WTC11 (cell line): ENCODE data around the gene IDH3G. TPM values are rescaled to one million over a fixed set of nuclear protein-coding genes. Genes with fewer than 3 reads are reported as not detected.

ENCODE experiments used
- ATAC-seq: fragments of 200-7000 bp; cut with Tn5 transposase; 2 replicates; pipeline ENCODE4 v1.10.0; 2021; ENCODE audit warnings: mild to moderate bottlenecking, moderate library complexity
- CTCF ChIA-PET: fragments of 300-600 bp; sonication (Branson Sonifier 250); formaldehyde crosslinking; loops from one replicate; lab custom pipeline; 2021; ENCODE audit warnings: antibody characterized with exemption; lab: Charles Lee
- POLR2A ChIA-PET: fragments of 350-600 bp; sonication (Branson Sonifier 250); formaldehyde crosslinking; loops from one replicate; lab custom pipeline; 2021; ENCODE audit warnings: antibody characterized with exemption; lab: Charles Lee
- DNase-seq: peaks from one replicate; pipeline ENCODE4 v3.0.0; 2021; ENCODE audit warnings: low spot score
- H3K27ac Mint-ChIP-seq: 2 replicates; pipeline ENCODE4 v1.8.0; 2021; ENCODE audit warnings: mixed read lengths
- H3K27me3 Mint-ChIP-seq: 2 replicates; pipeline ENCODE4 v1.8.0; 2021; ENCODE audit warnings: low read depth, mild to moderate bottlenecking, moderate library complexity, mixed read lengths
- H3K36me3 Mint-ChIP-seq: 2 replicates; pipeline ENCODE4 v1.8.0; 2021; ENCODE audit warnings: mixed read lengths
- H3K4me1 Mint-ChIP-seq: 2 replicates; pipeline ENCODE4 v1.8.0; 2022; ENCODE audit warnings: mixed read lengths
- H3K4me3 Mint-ChIP-seq: 2 replicates; pipeline ENCODE4 v1.8.0; 2021; ENCODE audit warnings: mild to moderate bottlenecking, moderate library complexity, mixed read lengths
- H3K9me3 Mint-ChIP-seq: 2 replicates; pipeline ENCODE4 v1.8.0; 2021; ENCODE audit warnings: mixed read lengths
- ATF6 ChIP-seq: sonication (generic); formaldehyde crosslinking; IDR thresholded peaks from 2 replicates; pipeline ENCODE4 v1.8.1; 2023; ENCODE audit warnings: mild to moderate bottlenecking, missing genetic modification reagents
- CREM ChIP-seq: sonication (generic); formaldehyde crosslinking; IDR thresholded peaks from 2 replicates; pipeline ENCODE4 v1.8.1; 2022; ENCODE audit warnings: mild to moderate bottlenecking, missing genetic modification reagents, moderate library complexity
- FOXK1 ChIP-seq: sonication (generic); formaldehyde crosslinking; IDR thresholded peaks from 2 replicates; pipeline ENCODE4 v1.8.0; 2022; ENCODE audit warnings: mild to moderate bottlenecking, moderate library complexity, missing genetic modification reagents
- HMGXB4 ChIP-seq: sonication (generic); formaldehyde crosslinking; IDR thresholded peaks from 2 replicates; pipeline ENCODE4 v1.8.1; 2023; ENCODE audit warnings: mild to moderate bottlenecking, moderate library complexity, missing genetic modification reagents
- PREB ChIP-seq: sonication (generic); formaldehyde crosslinking; IDR thresholded peaks from 2 replicates; pipeline ENCODE4 v1.8.1; 2022; ENCODE audit warnings: mild to moderate bottlenecking, missing genetic modification reagents, moderate library complexity, borderline replicate concordance
- SOX15 ChIP-seq: fragments of 250-450 bp; sonication (Bioruptor Pico); IDR thresholded peaks from 2 replicates; pipeline ENCODE4 v1.9.0; 2021; ENCODE audit warnings: mild to moderate bottlenecking
- TCF7 ChIP-seq: sonication (generic); formaldehyde crosslinking; IDR thresholded peaks from 2 replicates; pipeline ENCODE4 v1.8.0; 2022; ENCODE audit warnings: mild to moderate bottlenecking, low read depth, missing genetic modification reagents, moderate library complexity
- TEAD1 ChIP-seq: sonication (generic); formaldehyde crosslinking; IDR thresholded peaks from 2 replicates; pipeline ENCODE4 v1.8.0; 2022; ENCODE audit warnings: mild to moderate bottlenecking, missing genetic modification reagents
- ZNF263 ChIP-seq: sonication (generic); formaldehyde crosslinking; IDR thresholded peaks from 2 replicates; pipeline ENCODE4 v1.8.1; 2022; ENCODE audit warnings: low read depth, mild to moderate bottlenecking, moderate library complexity, missing genetic modification reagents
- total RNA-seq: library from RNA; stranded (reverse); gene quantifications from 3 replicates; pipeline ENCODE4 v1.2.3, GENCODE V29; 2021
- TF ChIP-seq, protein P1 (sequence below): fragments of 250-450 bp; sonication (Bioruptor Pico); IDR thresholded peaks from 2 replicates; pipeline ENCODE4 v1.9.0; 2021; ENCODE audit warnings: moderate library complexity, mild to moderate bottlenecking, inconsistent platforms, borderline replicate concordance
- TF ChIP-seq, protein P2 (sequence below): sonication (generic); formaldehyde crosslinking; IDR thresholded peaks from 2 replicates; pipeline ENCODE4 v1.8.0; 2022; ENCODE audit warnings: mild to moderate bottlenecking, missing genetic modification reagents
- TF ChIP-seq, protein P3 (sequence below): fragments of 250-450 bp; sonication (Bioruptor Pico); conservative IDR thresholded peaks from 2 replicates; pipeline ENCODE4 v1.9.0; 2021; ENCODE audit warnings: mild to moderate bottlenecking
- TF ChIP-seq, protein P4 (sequence below): fragments of 250-450 bp; sonication (Bioruptor Pico); IDR thresholded peaks from 2 replicates; pipeline ENCODE4 v1.9.0; 2021; ENCODE audit warnings: mild to moderate bottlenecking
- TF ChIP-seq, protein P5 (sequence below): sonication (generic); formaldehyde crosslinking; IDR thresholded peaks from 2 replicates; pipeline ENCODE4 v1.8.1; 2022; ENCODE audit warnings: missing genetic modification reagents, borderline replicate concordance

IDH3G gene
- total RNA-seq, 1 experiment from 2014 or later = 52.4 TPM

GRCh38 chrX:153820601-153821000, 26.4 kb upstream of the IDH3G start (continued):
- TF ChIP-seq, protein P1, sequence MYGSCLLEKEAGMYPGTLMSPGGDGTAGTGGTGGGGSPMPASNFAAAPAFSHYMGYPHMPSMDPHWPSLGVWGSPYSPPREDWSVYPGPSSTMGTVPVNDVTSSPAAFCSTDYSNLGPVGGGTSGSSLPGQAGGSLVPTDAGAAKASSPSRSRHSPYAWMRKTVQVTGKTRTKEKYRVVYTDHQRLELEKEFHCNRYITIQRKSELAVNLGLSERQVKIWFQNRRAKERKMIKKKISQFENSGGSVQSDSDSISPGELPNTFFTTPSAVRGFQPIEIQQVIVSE = no peak
- TF ChIP-seq CREM (CRISPR knock-in tag) (no peak), FOXK1 (CRISPR knock-in tag) (no peak), HMGXB4 (CRISPR knock-in tag) (no peak), SOX15 (CRISPR knock-in tag) (no peak), PREB (CRISPR knock-in tag) (no peak), ZNF263 (CRISPR knock-in tag) (no peak)
- TF ChIP-seq, protein P2, sequence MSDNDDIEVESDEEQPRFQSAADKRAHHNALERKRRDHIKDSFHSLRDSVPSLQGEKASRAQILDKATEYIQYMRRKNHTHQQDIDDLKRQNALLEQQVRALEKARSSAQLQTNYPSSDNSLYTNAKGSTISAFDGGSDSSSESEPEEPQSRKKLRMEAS (CRISPR knock-in tag) = no peak

DNA sequence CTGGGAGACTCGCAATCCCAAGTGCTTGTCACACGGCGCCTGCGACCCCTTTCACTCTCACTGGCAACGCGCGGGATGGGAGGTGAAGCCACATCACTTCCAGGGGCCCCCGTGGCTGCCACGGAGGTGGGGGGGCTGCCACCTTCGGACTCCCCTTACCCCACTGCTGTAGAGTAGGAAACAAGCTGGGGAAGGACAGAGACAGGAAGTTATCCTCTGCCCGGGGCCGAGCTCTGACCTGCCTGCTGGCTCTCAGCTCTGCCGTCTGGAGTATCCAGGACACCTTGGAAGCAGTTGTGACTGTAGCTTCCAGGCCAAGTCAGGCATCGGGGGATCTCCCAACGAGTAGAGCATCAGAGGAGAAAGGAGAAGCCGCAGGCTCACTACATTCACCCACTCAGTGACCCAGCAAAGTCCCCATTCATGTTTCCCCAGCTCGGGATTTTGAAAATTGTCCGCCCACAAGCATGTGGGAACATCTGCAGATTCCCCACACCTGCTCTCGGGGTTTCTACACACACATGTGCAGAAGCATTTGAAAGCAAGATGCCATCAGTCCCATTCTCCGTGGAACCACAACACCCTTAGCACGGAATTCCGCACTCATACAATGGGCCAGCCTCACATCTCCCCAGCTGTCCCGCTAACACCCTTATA, 25.3 kb upstream of the IDH3G start:
- Mint-ChIP-seq H3K4me1 (peaks cover 58% of the 10 kb centered on the region), H3K4me3 (peak overlapping the region; percentile 60), H3K36me3 (0 out of 2 replicates have a peak, but pooled peaks cover 2% of the 10 kb centered on the region), H3K27ac (peak overlapping the region; percentile 98), H3K9me3 (no peaks in the 10 kb centered on the region), H3K27me3 (no peaks in the 10 kb centered on the region)
- POLR2A ChIA-PET = interaction anchor here (0.5 to 1.8 kb wide), 3 partner anchors 25 to 121 kb away, joined by 3 to 8 read pairs (median 6); partner anchors contain the start of genes IDH3G and SSR4
- ATAC-seq = peak; percentile 25
- no peak for DNase-seq
- CTCF ChIA-PET = interaction anchor here (0.6 to 1.9 kb wide), 7 partner anchors 10 to 280 kb away, joined by 3 to 5 read pairs (median 3); no protein-coding TSS in a partner anchor
- TF ChIP-seq, protein P3, sequence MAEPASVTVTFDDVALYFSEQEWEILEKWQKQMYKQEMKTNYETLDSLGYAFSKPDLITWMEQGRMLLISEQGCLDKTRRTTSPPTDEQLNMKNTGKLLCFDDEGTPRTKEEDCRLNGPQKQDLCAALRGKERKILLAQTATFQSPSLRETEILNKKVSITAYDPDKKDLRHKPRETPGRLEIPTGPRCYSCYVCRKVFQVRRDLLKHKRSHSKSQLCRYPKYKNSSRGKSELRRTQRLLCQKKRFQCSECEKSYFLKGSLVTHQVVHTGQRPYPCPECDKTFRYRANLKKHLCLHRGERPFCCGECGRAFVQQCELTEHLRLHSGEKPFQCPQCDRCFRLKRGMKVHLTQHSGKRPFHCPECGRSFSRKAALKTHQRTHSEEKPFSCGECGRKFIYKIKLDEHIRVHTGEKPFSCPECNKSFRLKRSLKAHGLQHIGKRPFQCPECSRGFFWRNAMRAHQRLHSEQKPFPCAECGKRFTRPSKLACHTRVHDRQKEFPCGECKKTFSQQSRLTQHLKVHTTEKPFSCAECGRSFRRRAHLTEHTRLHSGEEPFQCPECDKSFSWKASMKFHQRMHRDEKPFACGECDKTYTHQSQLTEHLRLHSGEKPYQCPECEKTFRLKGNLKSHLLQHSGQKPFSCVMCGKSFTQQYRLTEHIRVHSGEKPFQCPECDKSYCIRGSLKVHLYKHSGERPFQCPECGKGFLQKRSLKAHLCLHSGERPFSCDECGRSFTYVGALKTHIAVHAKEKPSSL (CRISPR knock-in tag) = no peak
- no peak for TF ChIP-seq TCF7
- TF ChIP-seq, protein P4, sequence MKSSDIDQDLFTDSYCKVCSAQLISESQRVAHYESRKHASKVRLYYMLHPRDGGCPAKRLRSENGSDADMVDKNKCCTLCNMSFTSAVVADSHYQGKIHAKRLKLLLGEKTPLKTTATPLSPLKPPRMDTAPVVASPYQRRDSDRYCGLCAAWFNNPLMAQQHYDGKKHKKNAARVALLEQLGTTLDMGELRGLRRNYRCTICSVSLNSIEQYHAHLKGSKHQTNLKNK (CRISPR knock-in tag) = no peak
- no peak for TF ChIP-seq TEAD1
- no peak for TF ChIP-seq ATF6
- TF ChIP-seq, protein P5, sequence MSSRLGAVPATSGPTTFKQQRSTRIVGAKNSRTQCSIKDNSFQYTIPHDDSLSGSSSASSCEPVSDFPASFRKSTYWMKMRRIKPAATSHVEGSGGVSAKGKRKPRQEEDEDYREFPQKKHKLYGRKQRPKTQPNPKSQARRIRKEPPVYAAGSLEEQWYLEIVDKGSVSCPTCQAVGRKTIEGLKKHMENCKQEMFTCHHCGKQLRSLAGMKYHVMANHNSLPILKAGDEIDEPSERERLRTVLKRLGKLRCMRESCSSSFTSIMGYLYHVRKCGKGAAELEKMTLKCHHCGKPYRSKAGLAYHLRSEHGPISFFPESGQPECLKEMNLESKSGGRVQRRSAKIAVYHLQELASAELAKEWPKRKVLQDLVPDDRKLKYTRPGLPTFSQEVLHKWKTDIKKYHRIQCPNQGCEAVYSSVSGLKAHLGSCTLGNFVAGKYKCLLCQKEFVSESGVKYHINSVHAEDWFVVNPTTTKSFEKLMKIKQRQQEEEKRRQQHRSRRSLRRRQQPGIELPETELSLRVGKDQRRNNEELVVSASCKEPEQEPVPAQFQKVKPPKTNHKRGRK (CRISPR knock-in tag) = no peak
- TF ChIP-seq, all 79 proteins: peak for 0
